H54 (cell line): ENCODE measurements around the gene NPHP1.
"Not testable (repeated sequence)": the region's sequence is repeated elsewhere in the genome, so short reads cannot be mapped to it uniquely, and the experiment has no call there.

Experiments used
- DNase-seq: peaks from one replicate; pipeline ENCODE4 v3.0.0; 2011; ENCODE audit warnings: low spot score, mixed read lengths; ENCODE audit not compliant: insufficient read length
- FAIRE-seq: peaks from 3 replicates; lab custom pipeline; 2011; peaks lifted over from hg19 to GRCh38; lab: Jason Lieb, UNC
- POLR2A ChIP-seq: IDR thresholded peaks from 2 replicates; pipeline ENCODE4 v1.6.1; 2011; ENCODE audit warnings: low read depth, mild to moderate bottlenecking, low read length

NPHP1 gene

DNA sequence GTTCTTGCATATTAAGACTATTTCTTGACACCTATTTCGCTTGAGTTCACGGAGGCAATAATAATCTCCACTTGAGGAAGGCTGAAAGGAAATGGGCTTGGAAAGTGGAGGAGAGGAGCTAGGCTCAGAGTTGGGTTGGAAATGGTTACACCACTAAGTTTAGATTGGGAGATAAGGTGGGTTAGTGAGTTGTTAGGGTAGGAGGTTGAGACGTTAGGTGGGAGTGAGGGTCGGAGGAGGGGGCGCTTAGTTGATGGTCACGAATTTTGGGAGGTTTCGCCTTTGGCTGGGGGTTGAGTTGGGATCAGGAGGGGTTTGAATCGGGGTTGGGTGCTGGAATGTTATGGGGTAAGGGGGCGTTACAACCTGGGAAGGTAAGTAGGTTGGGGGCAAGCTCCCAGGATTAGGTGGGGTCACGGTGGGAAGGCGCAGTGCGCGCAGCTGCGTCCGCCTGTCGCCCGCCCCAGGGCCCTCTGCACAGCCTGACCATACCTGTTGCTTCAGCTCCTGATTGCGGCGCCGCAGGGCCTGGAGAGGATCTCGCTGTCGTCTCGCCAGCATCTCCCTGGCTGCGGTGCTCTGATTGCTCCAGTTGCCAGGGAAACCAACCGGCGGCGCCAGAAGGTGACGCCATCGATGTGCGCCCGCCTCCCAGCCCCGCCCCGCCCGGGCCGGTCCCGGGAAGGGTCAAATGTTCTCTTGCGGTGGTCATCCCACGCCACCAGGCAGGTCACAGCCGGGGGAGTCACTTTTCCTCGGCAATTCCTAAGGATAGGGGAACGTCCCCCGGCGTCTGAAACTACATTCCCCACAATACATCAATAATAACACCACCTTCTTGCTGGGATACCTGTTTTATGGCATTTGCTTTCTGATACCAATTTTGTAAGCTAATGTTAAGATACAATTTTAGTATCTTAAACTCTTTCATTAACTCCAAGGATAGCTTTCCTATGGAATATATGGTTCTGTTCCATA, at the start of gene NPHP1:
NPHP1 (minus strand) TSS at position 606 of the 978 bp plus-strand sequence; CDS start at position 561, 45 bp downstream.
- peak; percentile 89 for DNase-seq
- peak; percentile 71 for FAIRE-seq
- peak; percentile 50; the same call in 1 of the 2 replicates for TF ChIP-seq POLR2A

- FAIRE-seq, DNase-seq: not testable (repeated sequence)
Observed at GRCh38 chr2:110248081-110248795, 43.4 kb upstream of the NPHP1 start.

- not testable (repeated sequence) for DNase-seq, FAIRE-seq
Observed at GRCh38 chr2:110245488-110246435, 40.9 kb upstream of the NPHP1 start.

- FAIRE-seq, DNase-seq: not testable (repeated sequence)
Observed at GRCh38 chr2:110243283-110243682, 38.5 kb upstream of the NPHP1 start.

- FAIRE-seq, DNase-seq: not testable (repeated sequence)
Observed at GRCh38 chr2:110234514-110234913, 29.7 kb upstream of the NPHP1 start.

GRCh38 chr2:110229886-110230285, 25.1 kb upstream of the NPHP1 start:
- not testable (repeated sequence) for DNase-seq, FAIRE-seq

DNA sequence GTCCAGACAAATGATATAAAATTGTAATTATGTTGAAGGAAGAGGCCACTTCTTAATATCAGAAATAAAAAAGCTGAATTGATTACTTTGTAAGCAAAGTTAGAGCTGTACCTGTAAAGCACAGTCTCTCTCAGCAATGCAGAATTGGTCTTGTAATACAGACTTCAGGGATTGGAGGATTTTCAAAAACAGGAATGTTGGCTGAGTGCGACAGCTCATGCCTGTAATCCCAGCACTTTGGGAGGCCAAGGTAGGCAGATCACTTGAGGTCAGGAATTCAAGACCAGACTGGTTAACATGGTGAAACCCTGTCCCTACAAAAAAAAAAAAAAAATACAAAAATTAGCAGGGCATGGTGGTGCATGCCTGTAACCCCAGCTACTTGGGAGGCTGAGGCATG, 17.8 kb upstream of the NPHP1 start:
- FAIRE-seq, DNase-seq: not testable (repeated sequence)

GRCh38 chr2:110221938-110222337, 17.1 kb upstream of the NPHP1 start:
- no peak for FAIRE-seq
- TF ChIP-seq POLR2A = no peak
- DNase-seq = no peak

DNA sequence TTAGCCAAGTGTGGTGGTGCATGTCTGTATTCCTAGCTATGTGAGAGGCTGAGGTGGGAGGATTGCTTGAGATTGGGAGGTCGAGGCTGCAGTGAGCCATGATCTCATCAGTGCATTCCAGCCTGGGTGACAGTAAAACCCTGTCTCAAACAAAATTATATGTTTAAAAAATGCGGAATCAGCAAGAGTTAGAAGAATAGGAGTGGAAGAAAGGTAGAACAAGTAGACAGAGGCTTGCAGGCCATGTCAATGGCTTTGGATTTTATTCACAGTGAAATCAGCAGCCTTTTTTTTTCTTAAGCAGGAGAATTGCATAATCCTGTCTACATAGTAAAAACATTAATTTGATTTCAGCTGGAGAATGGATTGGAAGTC, 15.4 kb upstream of the NPHP1 start:
- no peak for TF ChIP-seq POLR2A
- FAIRE-seq (no peak), DNase-seq (no peak)

DNA sequence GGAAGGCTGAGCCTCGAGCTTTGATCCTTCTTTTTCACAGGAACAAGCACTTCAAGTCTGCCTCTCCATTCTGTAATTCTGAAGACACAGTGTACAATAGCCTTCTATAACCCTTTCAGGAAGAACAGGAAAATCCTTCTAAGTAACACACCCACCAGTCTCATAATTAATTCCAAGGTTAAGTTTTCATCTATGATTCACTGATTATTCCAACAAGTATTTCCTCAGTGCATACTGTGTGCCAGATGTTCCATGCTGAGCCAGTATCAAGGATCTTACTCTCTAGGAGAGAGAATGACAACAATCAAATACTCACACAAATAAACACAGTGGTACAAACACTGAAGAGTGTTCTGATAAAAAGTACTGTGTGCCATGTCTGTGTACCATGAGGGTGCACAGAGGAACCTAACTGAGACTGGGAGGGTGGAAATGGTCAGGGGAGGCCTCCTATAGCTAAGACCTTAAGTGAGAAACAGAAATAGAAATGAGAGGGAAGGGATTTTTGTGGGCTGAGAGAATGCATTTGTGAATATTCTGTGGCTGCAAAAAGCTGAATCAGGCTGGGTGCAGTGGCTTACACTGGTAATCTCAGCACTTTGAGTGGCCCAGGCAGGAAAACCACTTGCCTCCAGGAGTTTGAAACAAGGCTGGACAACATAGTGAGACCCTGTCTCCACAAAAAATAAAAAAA, 14.8 kb upstream of the NPHP1 start:
- FAIRE-seq (no peak), DNase-seq (no peak)
- TF ChIP-seq POLR2A = no peak

DNA sequence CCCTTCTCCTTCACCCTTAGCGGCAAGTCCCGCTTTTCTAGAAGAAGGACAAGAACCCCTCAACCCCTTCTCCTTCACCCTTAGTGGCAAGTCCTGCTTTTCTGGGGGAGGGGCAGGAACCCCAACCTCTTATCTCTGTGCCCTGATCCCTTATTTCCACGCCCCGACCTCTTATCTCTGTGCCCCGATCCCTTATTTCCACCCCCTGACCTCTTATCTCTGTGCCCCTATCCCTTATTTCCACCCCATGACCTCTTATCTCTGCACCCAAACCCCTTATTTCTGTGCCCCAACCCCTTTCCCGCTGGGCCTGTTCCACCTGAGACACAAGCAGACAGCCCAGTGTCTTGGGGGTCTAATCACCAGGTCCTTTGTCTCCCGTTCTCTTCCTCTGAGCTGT, 14.1 kb upstream of the NPHP1 start:
- not testable (repeated sequence) for FAIRE-seq, DNase-seq

GRCh38 chr2:110216803-110217202, 12.0 kb upstream of the NPHP1 start:
- no peak for TF ChIP-seq POLR2A
- DNase-seq (no peak), FAIRE-seq (no peak)

GRCh38 chr2:110216199-110216598, 11.4 kb upstream of the NPHP1 start:
- FAIRE-seq = no peak
- no peak for TF ChIP-seq POLR2A
- DNase-seq = no peak
